Heart left ventricle (tissue), 13 donors: Measurements from ENCODE around the gene MFAP3.

Source experiments
- POLR2A ChIP-seq, 2 donors: fragments of 450-650 bp; IDR thresholded peaks; one replicate each; pipeline ENCODE4 v1.6.1; 2017; ENCODE audit warnings: antibody characterized with exemption in 2 of 2, mild to moderate bottlenecking in 2 of 2, moderate library complexity in 2 of 2
- TF ChIP-seq, protein P1 (sequence below), 12 donors: fragments of 200-600 bp; sonication (generic) in 4 of 12; IDR thresholded peaks; one replicate each; pipeline versions ENCODE4 v1.5.0 to v1.8.0; 2018 to 2022; ENCODE audit warnings: antibody characterized with exemption in 12 of 12, mild to moderate bottlenecking in 5 of 12
- donor health status: ischemic (EF 13 %, LVEDD 7.1; RV severe dilation, severe dysfunction).
- donor health status: DM: no; HTN: yes; CAD: no.
- donor health status: DM: no; HTN: no; CAD: no.
- donor health status: ischemic (EF 25% LVEDD 6.9; RV normal size, moderate dysfunction).
- donor health status: ischemic (EF 25% LVEDD 5.7; RV mildly dilated, moderate dysfunction).
- donor health status: ischemic (EF 35%, LVEDD 5.7; RV mildly dilated, moderate dysfunction).
- donor health status: nonischemic (EF 11% LVEDD 7.7; RV severe dilation, severe dysfunction).
- donor health status: DM: yes; HTN: yes; CAD: no.
- donor health status: PGD.
- donor health status: ischemic (EF 29% LVEDD 5.4; RV normal size, mild dysfunction).
- donor health status: nonischemic (EF 23%, LVEDD 6.1; RV moderate dilation, normal function).

DNA sequence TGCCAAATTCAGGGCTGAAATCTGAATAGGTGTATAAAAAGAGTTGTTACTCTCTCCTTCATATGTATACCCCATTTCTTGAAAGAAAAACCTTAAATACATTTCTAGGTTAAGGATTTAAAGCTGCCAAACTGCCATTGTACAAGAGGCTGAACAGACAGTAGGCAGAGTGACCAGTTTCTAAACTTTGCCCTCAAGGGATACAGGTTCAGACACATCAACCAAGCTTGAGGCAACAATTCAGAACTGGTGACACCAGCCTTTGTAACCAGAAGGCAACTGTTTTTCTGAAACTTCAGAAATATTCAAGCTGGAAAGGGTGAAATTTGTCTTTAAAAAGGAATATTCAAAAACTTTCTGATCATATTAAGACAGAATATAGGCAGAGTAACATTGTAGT, 47.6 kb upstream of the MFAP3 start:
- TF ChIP-seq, protein P1, sequence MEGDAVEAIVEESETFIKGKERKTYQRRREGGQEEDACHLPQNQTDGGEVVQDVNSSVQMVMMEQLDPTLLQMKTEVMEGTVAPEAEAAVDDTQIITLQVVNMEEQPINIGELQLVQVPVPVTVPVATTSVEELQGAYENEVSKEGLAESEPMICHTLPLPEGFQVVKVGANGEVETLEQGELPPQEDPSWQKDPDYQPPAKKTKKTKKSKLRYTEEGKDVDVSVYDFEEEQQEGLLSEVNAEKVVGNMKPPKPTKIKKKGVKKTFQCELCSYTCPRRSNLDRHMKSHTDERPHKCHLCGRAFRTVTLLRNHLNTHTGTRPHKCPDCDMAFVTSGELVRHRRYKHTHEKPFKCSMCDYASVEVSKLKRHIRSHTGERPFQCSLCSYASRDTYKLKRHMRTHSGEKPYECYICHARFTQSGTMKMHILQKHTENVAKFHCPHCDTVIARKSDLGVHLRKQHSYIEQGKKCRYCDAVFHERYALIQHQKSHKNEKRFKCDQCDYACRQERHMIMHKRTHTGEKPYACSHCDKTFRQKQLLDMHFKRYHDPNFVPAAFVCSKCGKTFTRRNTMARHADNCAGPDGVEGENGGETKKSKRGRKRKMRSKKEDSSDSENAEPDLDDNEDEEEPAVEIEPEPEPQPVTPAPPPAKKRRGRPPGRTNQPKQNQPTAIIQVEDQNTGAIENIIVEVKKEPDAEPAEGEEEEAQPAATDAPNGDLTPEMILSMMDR (IDR thresholded peaks at IDR 0.05) = no peak
- no peak for TF ChIP-seq POLR2A (IDR thresholded peaks at IDR 0.05)
